Astrocyte of the cerebellum (primary cell): ENCODE results near the gene CHDH.

Experiments
- DNase-seq: peaks from one replicate; pipeline ENCODE4 v3.0.0-alpha.2; 2011; ENCODE audit warnings: low read depth
- H3K4me3 ChIP-seq: 2 replicates; pipeline ENCODE4 v1.5.1; 2011; ENCODE audit warnings: mild to moderate bottlenecking, low read depth, low read length, moderate library complexity
- CTCF ChIP-seq: IDR thresholded peaks from 2 replicates; pipeline ENCODE4 v1.5.1; 2012; ENCODE audit warnings: low read length, low read depth, moderate library complexity, mild to moderate bottlenecking; ENCODE audit errors: missing control alignments
- in situ Hi-C: cut with HindIII; loops from 2 replicates; pipeline ENCODE4 v1.10.0; 2017; ENCODE audit warnings: low sequenced_read_pairs

The CHDH gene

GRCh38 chr3:53799338-53799865, 46.8 kb downstream of the CHDH start:
- DNase-seq, result no peak
- no peak overlapping the region for H3K4me3 ChIP-seq
- in situ Hi-C loops, result no loop called here
- no peak for TF ChIP-seq CTCF

- H3K4me3 ChIP-seq, result no peak overlapping the region
- TF ChIP-seq CTCF, result no peak
- no peak for DNase-seq
- in situ Hi-C loops, result no loop called here
Measured at GRCh38 chr3:53798144-53798543, 48.1 kb downstream of the CHDH start.

GRCh38 chr3:53795789-53796560, 50.2 kb downstream of the CHDH start:
- TF ChIP-seq CTCF, result no peak
- DNase-seq, result no peak
- in situ Hi-C loops, result no loop called here
- no peak overlapping the region for H3K4me3 ChIP-seq

- TF ChIP-seq CTCF, result no peak
- no peak for DNase-seq
- in situ Hi-C loops, result no loop called here
- H3K4me3 ChIP-seq, result no peak overlapping the region
Measured at GRCh38 chr3:53795176-53795575, 51.0 kb downstream of the CHDH start.

- no peak for DNase-seq
- H3K4me3 ChIP-seq, result no peak overlapping the region
- no peak for TF ChIP-seq CTCF
- in situ Hi-C loops, result no loop called here
Measured at GRCh38 chr3:53794597-53794996, 51.6 kb downstream of the CHDH start.

- H3K4me3 ChIP-seq, result no peak overlapping the region
- no peak for DNase-seq
- in situ Hi-C loops, result no loop called here
- no peak for TF ChIP-seq CTCF
Measured at GRCh38 chr3:53792866-53793265, 53.4 kb downstream of the CHDH start.
